Activated CD8-positive, alpha-beta T cell treated with anti-CD3 and anti-CD28 coated beads, Interleukin-2, amount 10 ng/mL, durations not matched to agents 7 days and 5 days (primary cell): ENCODE measurements around the gene CDKN2B. TPM values are rescaled to one million over a fixed set of nuclear protein-coding genes. Genes with fewer than 3 reads are reported as not detected.
A peak's percentile ranks its signal among the peaks of the same experiment; 100 is the strongest.
"Not testable (repeated sequence)": the region's sequence is repeated elsewhere in the genome, so short reads cannot be mapped to it uniquely, and the experiment has no call there.

Experiments
- ATAC-seq: fragments of 150-1000 bp; cut with Tn5 transposase; one replicate; pipeline ENCODE4 v1.10.0; 2021; ENCODE audit warnings: moderate library complexity
- CTCF ChIA-PET: fragments of 350-600 bp; sonication (Branson Sonifier 250); formaldehyde crosslinking; loops from one replicate; lab custom pipeline; 2021; ENCODE audit warnings: antibody characterized with exemption; lab: Charles Lee
- POLR2A ChIA-PET: fragments of 350-600 bp; sonication (Branson Sonifier 250); formaldehyde crosslinking; loops from one replicate; lab custom pipeline; 2021; ENCODE audit warnings: antibody characterized with exemption; lab: Charles Lee
- DNase-seq: peaks from one replicate; pipeline ENCODE4 v3.0.0-alpha.2; 2020
- H3K27ac Mint-ChIP-seq: one replicate; pipeline ENCODE4 v1.8.0; 2021; ENCODE audit warnings: mild to moderate bottlenecking, mixed read lengths
- H3K27me3 Mint-ChIP-seq: one replicate; pipeline ENCODE4 v1.8.0; 2021; ENCODE audit warnings: low read depth, mixed read lengths
- H3K36me3 Mint-ChIP-seq: one replicate; pipeline ENCODE4 v1.8.0; 2021; ENCODE audit warnings: low read depth, mixed read lengths
- H3K4me1 Mint-ChIP-seq: one replicate; pipeline ENCODE4 v1.8.0; 2021; ENCODE audit warnings: low read depth, mixed read lengths
- H3K4me3 Mint-ChIP-seq: one replicate; pipeline ENCODE4 v1.8.0; 2021; ENCODE audit warnings: mild to moderate bottlenecking, mixed read lengths
- H3K9me3 Mint-ChIP-seq: one replicate; pipeline ENCODE4 v1.8.0; 2022; ENCODE audit warnings: mixed read lengths; ENCODE audit not compliant: insufficient read depth
- total RNA-seq, 2 experiments: library from RNA; stranded (reverse); gene quantifications; one replicate each; pipeline ENCODE4 v1.2.3, GENCODE V29; 2021

Gene CDKN2B
- total RNA-seq, 2 experiments from 2014 or later, result 2.3 to 3.1 TPM

DNA sequence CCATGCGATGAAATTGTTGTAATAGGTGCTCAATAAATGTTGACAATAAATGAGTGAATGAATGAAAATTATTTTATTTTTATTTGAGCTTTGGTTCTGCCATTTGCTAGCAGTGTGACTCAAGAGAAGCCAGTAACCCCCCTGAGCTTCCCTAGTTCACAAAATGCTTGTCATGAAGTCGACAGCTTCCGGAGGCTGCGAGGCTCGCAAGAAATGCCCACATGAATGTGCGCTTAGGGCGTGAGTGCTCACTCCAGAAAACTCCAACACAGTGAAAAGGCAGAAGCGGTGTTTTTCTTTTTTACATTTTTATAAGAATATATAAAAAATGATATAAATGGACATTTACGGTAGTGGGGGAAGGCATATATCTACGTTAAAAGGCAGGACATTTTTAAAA is 41.4 kb downstream of the CDKN2B start:
- Mint-ChIP-seq H3K4me1 (peaks cover 46% of the 10 kb centered on the region), H3K4me3 (peak overlapping the region; percentile 46), H3K9me3 (peaks cover 19% of the 10 kb centered on the region), H3K27ac (peak overlapping the region; percentile 61), H3K27me3 (peaks cover 90% of the 10 kb centered on the region), H3K36me3 (peaks cover 44% of the 10 kb centered on the region)
- CTCF ChIA-PET, result interaction anchor here (1.4 to 3.1 kb wide), 3 partner anchors 27 to 155 kb away, joined by 4 to 20 read pairs (median 11); partner anchors contain the start of genes CDKN2A, CDKN2B and CDKN2B-AS1
- POLR2A ChIA-PET, result interaction anchor here (1.1 kb wide), 1 partner anchor 98 kb away, joined by 3 read pairs; no protein-coding TSS in a partner anchor
- ATAC-seq, result no peak
- DNase-seq, result peak; percentile 27

DNA sequence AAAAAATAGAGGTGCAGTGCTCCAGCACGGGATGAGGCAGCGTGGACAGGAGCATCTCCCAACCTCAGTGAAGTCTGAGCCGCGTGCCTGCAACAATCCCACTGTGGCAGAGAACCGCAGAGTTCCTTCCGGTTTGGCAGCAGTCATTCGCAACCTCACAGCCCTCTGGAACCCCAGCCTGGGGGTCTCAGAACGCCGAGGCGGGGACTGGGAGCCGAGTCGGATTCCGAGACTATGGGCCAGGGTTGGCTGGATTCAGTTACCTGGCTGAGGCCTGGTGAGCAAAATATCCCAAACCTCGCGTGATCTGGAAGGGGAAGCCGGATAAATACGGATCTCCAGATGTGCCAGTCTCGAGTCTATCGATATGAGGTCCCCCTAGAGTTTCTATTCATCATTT is 41.9 kb downstream of the CDKN2B start:
- H3K36me3 Mint-ChIP-seq, result peaks cover 44% of the 10 kb centered on the region

GRCh38 chr9:21966140-21966851 is 42.8 kb downstream of the CDKN2B start:
- Mint-ChIP-seq H3K4me1 (peaks cover 44% of the 10 kb centered on the region), H3K9me3 (peaks cover 19% of the 10 kb centered on the region)

More for the DNA sequence above, 41.9 kb downstream of the CDKN2B start:
- Mint-ChIP-seq H3K4me1 (peaks cover 46% of the 10 kb centered on the region), H3K27ac (no peak overlapping the region), H3K27me3 (peaks cover 90% of the 10 kb centered on the region), H3K9me3 (peaks cover 19% of the 10 kb centered on the region), H3K4me3 (peak overlapping the region; percentile 6)
- POLR2A ChIA-PET, result interaction anchor here (1.1 kb wide), 1 partner anchor 99 kb away, joined by 3 read pairs; no protein-coding TSS in a partner anchor
- no peak for ATAC-seq
- no peak for DNase-seq
- CTCF ChIA-PET, result interaction anchor here (1.9 to 3.1 kb wide), 2 partner anchors 42 to 154 kb away, joined by 11 to 20 read pairs; partner anchors contain the start of gene CDKN2B

GRCh38 chr9:21965401-21965951 is 43.6 kb downstream of the CDKN2B start:
- Mint-ChIP-seq H3K4me1 (peaks cover 42% of the 10 kb centered on the region), H3K36me3 (peaks cover 38% of the 10 kb centered on the region), H3K27ac (peak overlapping the region; percentile 12), H3K4me3 (peak overlapping the region; percentile 55), H3K9me3 (peaks cover 17% of the 10 kb centered on the region), H3K27me3 (peaks cover 86% of the 10 kb centered on the region)
- peak; percentile 73 for ATAC-seq
- POLR2A ChIA-PET, result no interaction called here
- peak; percentile 71 for DNase-seq
- CTCF ChIA-PET, result interaction anchor here (0.9 to 1.1 kb wide), 2 partner anchors 149 to 152 kb away, joined by 4 read pairs; no protein-coding TSS in a partner anchor

More at GRCh38 chr9:21966140-21966851, 42.8 kb downstream of the CDKN2B start:
- DNase-seq (no peak), ATAC-seq (no peak)
- POLR2A ChIA-PET, result no interaction called here
- CTCF ChIA-PET, result interaction anchor here (0.9 to 1.1 kb wide), 2 partner anchors 149 to 153 kb away, joined by 4 read pairs; no protein-coding TSS in a partner anchor
- Mint-ChIP-seq H3K27ac (peak overlapping the region; percentile 19), H3K36me3 (peaks cover 42% of the 10 kb centered on the region), H3K27me3 (peaks cover 91% of the 10 kb centered on the region), H3K4me3 (no peak overlapping the region)

- DNase-seq (peak; percentile 70), ATAC-seq (peak; percentile 71)
- ChIA-PET CTCF (no interaction called here), POLR2A (no interaction called here)
- Mint-ChIP-seq H3K4me1 (peaks cover 42% of the 10 kb centered on the region), H3K4me3 (peak overlapping the region; percentile 55), H3K27me3 (peaks cover 82% of the 10 kb centered on the region), H3K36me3 (peaks cover 33% of the 10 kb centered on the region), H3K9me3 (peaks cover 12% of the 10 kb centered on the region), H3K27ac (peak overlapping the region; percentile 12)
Observed at GRCh38 chr9:21964925-21965385, 44.1 kb downstream of the CDKN2B start.

- H3K4me1 Mint-ChIP-seq, result peaks cover 20% of the 10 kb centered on the region
- ATAC-seq, result no peak
- ChIA-PET CTCF (no interaction called here), POLR2A (interaction anchor here (0.7 kb wide), 1 partner anchor 405 kb away, joined by 3 read pairs; no protein-coding TSS in a partner anchor)
- H3K27me3 Mint-ChIP-seq, result peaks cover 52% of the 10 kb centered on the region
- H3K36me3 Mint-ChIP-seq, result peaks cover 14% of the 10 kb centered on the region
- no peak overlapping the region for H3K27ac Mint-ChIP-seq
- no peaks in the 10 kb centered on the region for H3K9me3 Mint-ChIP-seq
- no peak overlapping the region for H3K4me3 Mint-ChIP-seq
- DNase-seq, result no peak
Observed at GRCh38 chr9:21961569-21961968, 47.5 kb downstream of the CDKN2B start.

DNA sequence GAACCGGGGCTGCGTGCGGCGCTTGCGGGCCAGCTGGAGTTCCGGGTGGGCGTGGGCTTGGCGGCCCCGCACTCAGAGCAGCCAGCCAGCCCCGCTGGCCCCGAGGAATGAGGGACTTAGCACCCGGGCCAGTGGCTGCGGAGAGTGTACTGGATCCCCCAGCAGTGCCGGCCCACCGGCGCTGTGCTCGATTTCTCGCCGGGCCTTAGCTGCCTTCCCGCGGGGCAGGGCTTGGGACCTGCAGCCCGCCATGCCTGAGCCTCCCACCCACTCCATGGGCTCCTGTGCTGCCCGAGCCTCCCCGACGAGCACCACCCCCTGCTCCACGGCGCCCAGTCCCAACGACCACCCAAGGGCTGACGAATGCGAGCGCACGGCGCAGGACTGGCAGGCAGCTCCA is 49.8 kb downstream of the CDKN2B start:
- H3K4me1 Mint-ChIP-seq, CTCF ChIA-PET, H3K36me3 Mint-ChIP-seq, ATAC-seq, POLR2A ChIA-PET, DNase-seq, H3K9me3 Mint-ChIP-seq, H3K27ac Mint-ChIP-seq, H3K4me3 Mint-ChIP-seq: not testable (repeated sequence)
- peaks cover 37% of the 10 kb centered on the region for H3K27me3 Mint-ChIP-seq

- Mint-ChIP-seq H3K36me3 (peaks cover 7% of the 10 kb centered on the region), H3K9me3 (no peaks in the 10 kb centered on the region), H3K4me1 (peaks cover 2% of the 10 kb centered on the region), H3K4me3 (no peak overlapping the region), H3K27me3 (peaks cover 32% of the 10 kb centered on the region), H3K27ac (no peak overlapping the region)
- no peak for DNase-seq
- no peak for ATAC-seq
- CTCF ChIA-PET, result interaction anchor here (0.6 kb wide), 1 partner anchor 21 kb away, joined by 3 read pairs; no protein-coding TSS in a partner anchor
- POLR2A ChIA-PET, result no interaction called here
Observed at GRCh38 chr9:21958833-21959232, 50.3 kb downstream of the CDKN2B start.

Other genes starting within 250 kb of the CDKN2B start
- 10 to 100 TPM; 62.5 to 68.2 TPM for gene MTAP, start 206.7 kb downstream of the CDKN2B start, total RNA-seq
- gene CDKN2A, start 14.9 kb downstream of the CDKN2B start, total RNA-seq, result 10 to 100 TPM; 32.9 to 39.7 TPM
- gene CDKN2B-AS1, start 14.5 kb downstream of the CDKN2B start, total RNA-seq, result 1 to 10 TPM; 6.4 to 6.9 TPM